Head of caudate nucleus (tissue), 42 donors: ENCODE measurements around the gene RFX3.
A peak's percentile ranks its signal among the peaks of the same experiment; 100 is the strongest.

Source experiments
- DNase-seq, 42 donors: peaks; one replicate each; pipeline versions ENCODE4 v3.0.0 to v3.0.0-alpha.2; 2020 to 2021; ENCODE audit warnings: mixed read lengths in 7 of 42
- intact Hi-C: fragments of 100-400 bp; cut with DNase I; formaldehyde crosslinking; loops from one replicate; pipeline ENCODE4 v1.15.0; 2022

Gene RFX3

GRCh38 chr9:3256571-3257330, 269.1 kb downstream of the RFX3 start:
- DNase-seq = no peak
- intact Hi-C loops = no loop called here

- no peak for DNase-seq
- intact Hi-C loops = no loop called here
Measured at GRCh38 chr9:3251309-3251708, 274.5 kb downstream of the RFX3 start.

- intact Hi-C loops = no loop called here
- no peak for DNase-seq
Measured at GRCh38 chr9:3250741-3251140, 275.1 kb downstream of the RFX3 start.

GRCh38 chr9:3247211-3247610, 278.6 kb downstream of the RFX3 start:
- no peak for DNase-seq
- intact Hi-C loops = no loop called here

GRCh38 chr9:3246241-3246640, 279.6 kb downstream of the RFX3 start:
- intact Hi-C loops = no loop called here
- no peak for DNase-seq

- intact Hi-C loops = no loop called here
- no peak for DNase-seq
Measured at GRCh38 chr9:3244963-3245653, 280.7 kb downstream of the RFX3 start.

- DNase-seq = no peak
- intact Hi-C loops = no loop called here
Measured at GRCh38 chr9:3243683-3244082, 282.1 kb downstream of the RFX3 start.

- intact Hi-C loops = no loop called here
- peak in 5 of 42 donors; percentile 8 to 53 (median 10) for DNase-seq
Measured at GRCh38 chr9:3241290-3241689, 284.5 kb downstream of the RFX3 start.

GRCh38 chr9:3240656-3241268, 285.0 kb downstream of the RFX3 start:
- intact Hi-C loops = no loop called here
- peak; percentile 45 to 90 (median 78) for DNase-seq

- intact Hi-C loops = no loop called here
- DNase-seq = no peak
Measured at GRCh38 chr9:3239240-3239639, 286.6 kb downstream of the RFX3 start.

GRCh38 chr9:3238236-3238635, 287.6 kb downstream of the RFX3 start:
- intact Hi-C loops = no loop called here
- DNase-seq = no peak

- DNase-seq = no peak
- intact Hi-C loops = no loop called here
Measured at GRCh38 chr9:3237121-3237520, 288.7 kb downstream of the RFX3 start.

- DNase-seq = no peak
- intact Hi-C loops = no loop called here
Measured at GRCh38 chr9:3235497-3235896, 290.3 kb downstream of the RFX3 start.

GRCh38 chr9:3224931-3225330, 300.9 kb downstream of the RFX3 start:
- DNase-seq = peak in 31 of 42 donors; percentile 6 to 64 (median 29)
- intact Hi-C loops = no loop called here

GRCh38 chr9:3215658-3216057, 310.1 kb downstream of the RFX3 start:
- no peak for DNase-seq
- intact Hi-C loops = no loop called here

- DNase-seq = no peak
- intact Hi-C loops = no loop called here
Measured at GRCh38 chr9:3214741-3215140, 311.1 kb downstream of the RFX3 start.

GRCh38 chr9:3205421-3206095, 320.2 kb downstream of the RFX3 start:
- intact Hi-C loops = no loop called here

GRCh38 chr9:3200331-3200774, 325.4 kb downstream of the RFX3 start:
- DNase-seq = no peak
- intact Hi-C loops = no loop called here

More at GRCh38 chr9:3205421-3206095, 320.2 kb downstream of the RFX3 start:
- no peak for DNase-seq

- intact Hi-C loops = no loop called here
- DNase-seq = no peak
Measured at GRCh38 chr9:3193791-3194190, 332.0 kb downstream of the RFX3 start.

GRCh38 chr9:3191715-3192114, 334.1 kb downstream of the RFX3 start:
- DNase-seq = peak in 7 of 42 donors; percentile 6 to 62 (median 20)
- intact Hi-C loops = no loop called here
